ENCODE measurements around the gene POGLUT3. TPM values are rescaled to one million over a fixed set of nuclear protein-coding genes. Genes with fewer than 3 reads are reported as not detected.

The POGLUT3 gene
- total and polyA plus RNA-seq, 9 of the 15 experiments (the other 6 are each of a cell fraction or from before 2014, with no cell fraction given) = 4.6 to 29.7 (median 17.8) TPM

GRCh38 chr11:108498046-108498815 lies at the start of gene POGLUT3 (continued):
- TF ChIP-seq ZNF766 (CRISPR knock-in tag; conservative IDR thresholded peaks at IDR 0.05) (0 out of 2 replicates have a peak, but pooled peaks have one; percentile 28), FOXP1 (CRISPR knock-in tag; IDR thresholded peaks at IDR 0.05) (peak; percentile 99), ZBTB33 (CRISPR knock-in tag; IDR thresholded peaks at IDR 0.05) (peak; percentile 85), MCM3 (IDR thresholded peaks at IDR 0.05) (no peak), CCNT2 (IDR thresholded peaks at IDR 0.05; ENCODE audit: borderline replicate concordance, extremely low read depth, insufficient read length, low read depth, low read length) (peak; percentile 86), CTCF (IDR thresholded peaks at IDR 0.05 in 2 of 3, conservative IDR thresholded peaks at IDR 0.05 in 1 of 3; ENCODE audit: insufficient read depth in 2 of 3, low read depth in 1 of 3, low read length in 3 of 3) (peak in 1 of 3 experiments; percentile 12; a peak in 1 of 6 replicates), CTBP1 (IDR thresholded peaks at IDR 0.05; ENCODE audit: borderline replicate concordance) (peak; percentile 67; the same call in 1 of the 2 replicates), CUX1 (CRISPR knock-in tag; IDR thresholded peaks at IDR 0.05) (no peak), ZNF584 (CRISPR knock-in tag; IDR thresholded peaks at IDR 0.05; ENCODE audit: low read depth) (no peak), ZBTB2 (IDR thresholded peaks at IDR 0.05) (peak; percentile 53; the same call in 1 of the 2 replicates), ZBTB49 (CRISPR knock-in tag; IDR thresholded peaks at IDR 0.05; ENCODE audit: borderline replicate concordance) (peak; percentile 87)

All from K562 (cell line).